PFSK-1 (cell line): ENCODE measurements around the gene RAP1A.

Experiments used
- POLR2AphosphoS5 ChIP-seq: IDR thresholded peaks from 2 replicates; pipeline ENCODE4 v1.6.1; 2012; ENCODE audit warnings: low read depth, mild to moderate bottlenecking, control low read depth, low read length, moderate library complexity
- TAF1 ChIP-seq: IDR thresholded peaks from 2 replicates; pipeline ENCODE4 v1.6.1; 2012; ENCODE audit warnings: low read length, control low read depth, borderline replicate concordance; ENCODE audit not compliant: insufficient read depth

DNA sequence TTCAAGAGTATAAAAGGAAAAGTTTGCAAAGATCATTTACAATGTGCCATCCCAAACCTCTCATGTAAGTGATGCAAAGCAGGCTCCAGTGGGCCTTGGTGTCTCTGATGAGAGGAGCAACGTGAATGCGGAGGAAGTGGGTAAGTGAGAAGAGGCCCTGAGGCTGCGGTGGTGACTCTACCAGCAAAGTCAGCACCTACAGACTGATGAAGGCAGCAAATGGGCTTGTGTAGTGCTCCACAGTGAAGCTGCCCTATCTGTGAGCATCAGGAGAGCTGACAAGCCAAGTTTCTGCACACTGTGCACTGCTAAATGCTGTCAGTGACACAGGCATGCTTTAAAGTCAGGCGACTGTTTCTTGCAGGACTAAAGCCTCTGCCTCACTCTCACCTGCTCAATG is 15.6 kb upstream of the RAP1A start:
- no peak for TF ChIP-seq TAF1
- TF ChIP-seq POLR2AphosphoS5 = no peak
